Upper lobe of left lung (tissue), 6 donors: ENCODE data around the gene MYRF. TPM values are rescaled to one million over a fixed set of nuclear protein-coding genes. Genes with fewer than 3 reads are reported as not detected.

ENCODE experiments used
- ATAC-seq, 2 donors: fragments of 200-7000 bp; cut with Tn5 transposase; one replicate each; pipeline ENCODE4 v1.9.1; 2022; ENCODE audit warnings: mild to moderate bottlenecking in 2 of 2, moderate library complexity in 2 of 2; ENCODE audit not compliant: low FRiP score in 2 of 2
- DNase-seq, 2 donors: peaks; one replicate each; pipeline ENCODE4 v3.0.0-alpha.2; 2019 to 2020
- H3K27ac ChIP-seq, 4 donors: fragments of 200-600 bp; sonication (generic); one replicate each; pipeline ENCODE4 v1.5.1; 2016 to 2019
- H3K27me3 ChIP-seq, 4 donors: fragments of 200-600 bp; sonication (generic); one replicate each; pipeline ENCODE4 v1.5.1; 2017 to 2019
- H3K36me3 ChIP-seq, 4 donors: fragments of 200-600 bp; sonication (generic); one replicate each; pipeline ENCODE4 v1.5.1; 2016 to 2019
- H3K4me1 ChIP-seq, 4 donors: fragments of 200-600 bp; sonication (generic); one replicate each; pipeline ENCODE4 v1.5.1; 2018 to 2019
- H3K4me3 ChIP-seq, 4 donors: fragments of 200-600 bp; sonication (generic); one replicate each; pipeline ENCODE4 v1.5.1; 2017 to 2019; ENCODE audit warnings: mild to moderate bottlenecking in 2 of 4, moderate library complexity in 1 of 4
- H3K9me3 ChIP-seq, 4 donors: fragments of 200-600 bp; sonication (generic); one replicate each; pipeline ENCODE4 v1.5.1; 2018 to 2019
- CTCF ChIP-seq, 6 experiments: fragments of 450-650 bp in 4 of 6; fragments of 200-600 bp in 2 of 6; sonication (generic) in 2 of 6; IDR thresholded peaks; one replicate each; pipeline ENCODE4 v1.5.1; 2016 to 2019; ENCODE audit warnings: antibody characterized with exemption in 6 of 6
- EP300 ChIP-seq, 4 donors: sonication (generic); formaldehyde crosslinking; IDR thresholded peaks; one replicate each; pipeline ENCODE4 v1.5.1; 2017; ENCODE audit warnings: antibody characterized with exemption in 4 of 4, control low read depth in 2 of 4
- POLR2A ChIP-seq, 4 donors: fragments of 450-650 bp; IDR thresholded peaks; one replicate each; pipeline ENCODE4 v1.5.1; 2016 to 2017; ENCODE audit warnings: antibody characterized with exemption in 4 of 4, mild to moderate bottlenecking in 2 of 4
- POLR2AphosphoS5 ChIP-seq, 2 donors: sonication (generic); formaldehyde crosslinking; IDR thresholded peaks; one replicate each; pipeline ENCODE4 v1.5.1; 2017; ENCODE audit warnings: antibody characterized with exemption in 2 of 2
- WGBS, 2 donors: methylation state at CpG; one replicate each; pipeline ENCODE4 v1.1.5; 2017 to 2018; 5-methylcytosine and 5-hydroxymethylcytosine counted together
- total RNA-seq, 6 donors: library from RNA; depleted of rRNA in 4 of 6; stranded (reverse); fragments of >200 nt in 4 of 6; gene quantifications; one replicate each; pipeline versions ENCODE4 v1.1.0 to v1.2.1, GENCODE V29; 2016 to 2021
- donor health status: DM: no; HTN: no; CAD: no; lungs with moderate emphysema.
- donor health status: DM: no; HTN: yes; CAD: no; lungs with severe emphysema.

MYRF gene
- total RNA-seq, 6 donors from 2014 or later, result 32.5 to 147 (median 50.7) TPM

- H3K4me3 ChIP-seq, result no peak overlapping the region
- H3K36me3 ChIP-seq, result peaks cover 0 to 23% (median 4%) of the 10 kb centered on the region in 4 donors
- TF ChIP-seq POLR2A (IDR thresholded peaks at IDR 0.05) (no peak), POLR2AphosphoS5 (IDR thresholded peaks at IDR 0.05) (no peak), EP300 (IDR thresholded peaks at IDR 0.05) (no peak), CTCF (IDR thresholded peaks at IDR 0.05) (no peak)
- H3K27me3 ChIP-seq, result no peaks in the 10 kb centered on the region
- WGBS, 2 donors, result 85% methylated on average over 5 of the region's 10 CpGs; no CpG with 5 or more reads in 1 of the 2 donors
- peaks cover 0 to 14% (median 4%) of the 10 kb centered on the region in 4 donors for H3K4me1 ChIP-seq
- DNase-seq (peak in 1 of 2 donors; percentile 73), ATAC-seq (no peak)
- H3K9me3 ChIP-seq, result no peaks in the 10 kb centered on the region
- no peak overlapping the region for H3K27ac ChIP-seq
These were observed 7.8 kb upstream of the MYRF start for GRCh38 chr11:61744609-61745156.

- no peaks in the 10 kb centered on the region for H3K27me3 ChIP-seq
- no peaks in the 10 kb centered on the region for H3K9me3 ChIP-seq
- H3K27ac ChIP-seq, result no peak overlapping the region
- ATAC-seq (no peak), DNase-seq (peak in 1 of 2 donors; percentile 55)
- H3K4me3 ChIP-seq, result no peak overlapping the region
- TF ChIP-seq EP300 (IDR thresholded peaks at IDR 0.05) (no peak), CTCF (IDR thresholded peaks at IDR 0.05) (no peak), POLR2A (IDR thresholded peaks at IDR 0.05) (no peak), POLR2AphosphoS5 (IDR thresholded peaks at IDR 0.05) (no peak)
- 78 to 79% methylated on average over 9 to 14 of the region's 15 CpGs for WGBS, 2 donors
- H3K36me3 ChIP-seq, result peaks cover 0 to 19% (median 4%) of the 10 kb centered on the region in 4 donors
- H3K4me1 ChIP-seq, result peaks cover 0 to 14% (median 4%) of the 10 kb centered on the region in 4 donors
These were observed 6.5 kb upstream of the MYRF start for GRCh38 chr11:61745781-61746441.

GRCh38 chr11:61746442-61747191, 5.8 kb upstream of the MYRF start:
- peak in 1 of 2 donors; percentile 63 for DNase-seq
- Histone ChIP-seq H3K9me3 (no peaks in the 10 kb centered on the region), H3K27me3 (no peaks in the 10 kb centered on the region), H3K4me3 (no peak overlapping the region), H3K36me3 (peaks cover 0 to 14% (median 4%) of the 10 kb centered on the region in 4 donors), H3K4me1 (peaks cover 0 to 14% (median 4%) of the 10 kb centered on the region in 4 donors), H3K27ac (no peak overlapping the region)
- 78 to 85% methylated on average over 15 to 18 of the region's 19 CpGs for WGBS, 2 donors
- TF ChIP-seq EP300 (IDR thresholded peaks at IDR 0.05) (no peak), POLR2A (IDR thresholded peaks at IDR 0.05) (no peak), POLR2AphosphoS5 (IDR thresholded peaks at IDR 0.05) (no peak), CTCF (IDR thresholded peaks at IDR 0.05) (no peak)
- no peak for ATAC-seq

- TF ChIP-seq CTCF (IDR thresholded peaks at IDR 0.05) (peak; percentile 77 to 94 (median 92)), POLR2AphosphoS5 (IDR thresholded peaks at IDR 0.05) (no peak), POLR2A (IDR thresholded peaks at IDR 0.05) (no peak), EP300 (IDR thresholded peaks at IDR 0.05) (no peak)
- no peaks in the 10 kb centered on the region for H3K27me3 ChIP-seq
- H3K36me3 ChIP-seq, result peaks cover 0 to 8% (median 4%) of the 10 kb centered on the region in 4 donors
- DNase-seq (peak; percentile 83 to 89), ATAC-seq (peak; percentile 84 to 89)
- H3K4me1 ChIP-seq, result peaks cover 4 to 15% (median 6%) of the 10 kb centered on the region in 4 donors
- no peak overlapping the region for H3K27ac ChIP-seq
- WGBS, 2 donors, result 59 to 79% methylated on average over 7 to 19 of the region's 19 CpGs
- no peak overlapping the region for H3K4me3 ChIP-seq
- H3K9me3 ChIP-seq, result no peaks in the 10 kb centered on the region
These were observed 5.1 kb upstream of the MYRF start for GRCh38 chr11:61747192-61747966.
